Measurements from ENCODE around the gene WRAP73.

The WRAP73 gene

GRCh38 chr1:3609016-3609768 is 40.7 kb downstream of the WRAP73 start:
- no peak for DNase-seq

- no peak for DNase-seq
These were observed 41.7 kb downstream of the WRAP73 start for GRCh38 chr1:3608154-3608553.

DNA sequence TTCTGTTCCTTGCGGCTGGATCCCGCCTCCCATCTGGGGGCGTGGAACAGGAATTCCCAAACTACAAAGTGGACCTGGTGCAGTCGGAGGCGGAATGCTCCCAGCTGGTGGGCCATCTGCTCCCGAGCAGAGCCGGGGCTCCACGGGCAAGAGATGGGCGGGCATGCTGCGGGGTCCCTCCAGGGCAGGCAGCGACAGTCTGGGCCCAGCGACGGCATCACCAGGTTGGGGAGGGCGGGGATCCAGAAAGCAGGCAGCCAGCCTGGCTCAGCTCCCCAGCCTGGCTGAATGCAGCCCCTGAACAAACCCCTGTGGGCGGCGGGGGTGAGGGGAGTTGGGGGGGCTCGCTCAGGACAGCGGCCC is 42.2 kb downstream of the WRAP73 start:
- no peak for DNase-seq

- no peak for DNase-seq
These were observed 42.9 kb downstream of the WRAP73 start for GRCh38 chr1:3606779-3607702.

DNA sequence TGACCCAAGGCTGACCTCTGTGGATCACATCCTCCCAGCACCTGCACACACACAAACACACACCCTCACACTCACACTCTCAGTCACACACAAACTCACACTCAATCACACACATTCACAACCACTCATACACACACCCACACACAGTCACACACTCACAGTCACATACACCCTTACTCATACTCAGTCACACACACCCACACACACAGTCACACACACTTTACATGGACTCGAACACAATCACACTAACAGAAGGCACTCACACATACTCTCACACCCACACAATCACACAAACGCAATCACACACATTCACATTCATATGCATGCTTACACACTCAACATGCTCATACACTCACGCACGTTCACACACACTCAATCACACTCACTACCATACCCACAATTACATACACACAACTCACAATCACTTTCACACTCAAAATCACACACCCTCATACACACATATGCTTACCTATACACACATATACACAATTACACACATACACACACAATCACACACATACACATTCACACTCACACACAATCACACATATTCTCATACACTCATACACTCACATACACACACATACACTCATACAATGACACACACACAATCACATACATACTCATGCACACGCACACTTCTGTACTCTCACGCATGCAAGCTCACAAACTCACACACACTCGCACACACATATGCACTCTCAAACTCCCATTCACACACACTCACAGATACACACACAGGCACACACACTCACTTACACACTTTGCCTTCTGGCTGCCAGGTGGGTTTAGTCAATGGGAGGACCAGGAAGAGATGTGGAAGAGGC is 44.7 kb downstream of the WRAP73 start:
- DNase-seq: no peak

GRCh38 chr1:3604468-3604974 is 45.4 kb downstream of the WRAP73 start:
- DNase-seq: no peak

GRCh38 chr1:3603571-3604467 is 46.1 kb downstream of the WRAP73 start:
- no peak for DNase-seq

DNA sequence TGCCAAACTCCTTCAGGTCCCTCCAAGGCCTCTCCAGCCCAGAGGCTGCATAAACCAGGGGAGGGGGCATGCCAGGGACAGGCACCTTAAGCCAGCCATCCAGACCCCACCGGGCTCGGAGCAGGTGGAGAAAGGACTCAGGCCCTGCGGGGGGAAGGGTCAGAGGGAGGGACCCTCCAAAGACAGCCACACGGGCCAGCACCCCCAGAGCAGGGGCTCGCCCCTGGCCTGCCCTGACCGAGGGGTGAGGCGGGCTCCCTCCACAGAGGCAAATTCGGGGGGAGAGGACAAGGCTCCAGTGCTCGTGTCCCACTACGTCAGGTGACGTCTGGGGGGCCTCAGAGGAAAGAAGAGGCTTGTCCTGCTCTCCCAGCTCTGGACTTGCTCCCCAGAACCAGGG is 46.7 kb downstream of the WRAP73 start:
- DNase-seq: no peak

DNA sequence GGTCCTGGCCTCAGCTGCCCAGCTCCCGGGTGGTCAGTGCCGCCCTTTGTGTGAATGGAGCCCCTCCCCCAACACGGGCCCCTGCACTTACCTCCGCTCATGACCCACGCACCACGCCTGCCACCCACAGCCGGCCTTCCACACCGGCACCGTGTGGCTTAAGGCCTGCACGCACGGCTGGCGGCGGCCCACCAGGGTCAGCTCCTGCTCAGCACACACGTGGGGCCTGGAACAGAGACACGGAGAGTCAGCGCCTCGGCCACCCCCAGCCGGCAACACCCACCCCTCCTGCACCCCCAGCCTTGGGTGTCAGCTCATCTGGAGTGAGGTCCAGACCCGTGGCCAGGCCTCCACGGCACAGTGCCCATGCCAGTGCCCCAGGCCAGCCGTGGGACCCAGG is 47.5 kb downstream of the WRAP73 start:
- DNase-seq: no peak

- DNase-seq: no peak
These were observed 48.2 kb downstream of the WRAP73 start for GRCh38 chr1:3601743-3602142.

DNA sequence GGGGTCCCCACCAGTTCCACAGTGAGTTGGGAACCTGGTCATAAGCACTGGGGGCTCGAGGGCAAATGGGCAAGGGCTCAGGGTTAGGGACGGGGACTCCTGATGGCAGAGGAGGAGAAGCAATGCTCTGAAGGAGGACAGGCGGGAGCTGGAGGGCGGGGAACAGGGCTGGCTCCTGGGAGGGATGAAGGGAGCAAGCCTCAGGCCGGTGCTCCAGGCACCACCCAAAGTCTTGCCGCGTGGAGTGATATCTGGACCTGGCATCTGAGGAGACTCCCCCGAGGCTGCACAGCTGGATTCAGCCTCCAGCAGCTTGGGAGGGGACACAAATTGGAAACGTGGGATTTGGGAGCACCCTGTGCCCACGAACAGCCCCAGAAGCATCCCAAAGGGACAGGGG is 49.5 kb downstream of the WRAP73 start:
- no peak for DNase-seq

GRCh38 chr1:3599816-3600215 is 50.1 kb downstream of the WRAP73 start:
- no peak for DNase-seq

- no peak for DNase-seq
These were observed 50.6 kb downstream of the WRAP73 start for GRCh38 chr1:3599286-3599811.

- no peak for DNase-seq
These were observed 51.2 kb downstream of the WRAP73 start for GRCh38 chr1:3598522-3599285.

DNA sequence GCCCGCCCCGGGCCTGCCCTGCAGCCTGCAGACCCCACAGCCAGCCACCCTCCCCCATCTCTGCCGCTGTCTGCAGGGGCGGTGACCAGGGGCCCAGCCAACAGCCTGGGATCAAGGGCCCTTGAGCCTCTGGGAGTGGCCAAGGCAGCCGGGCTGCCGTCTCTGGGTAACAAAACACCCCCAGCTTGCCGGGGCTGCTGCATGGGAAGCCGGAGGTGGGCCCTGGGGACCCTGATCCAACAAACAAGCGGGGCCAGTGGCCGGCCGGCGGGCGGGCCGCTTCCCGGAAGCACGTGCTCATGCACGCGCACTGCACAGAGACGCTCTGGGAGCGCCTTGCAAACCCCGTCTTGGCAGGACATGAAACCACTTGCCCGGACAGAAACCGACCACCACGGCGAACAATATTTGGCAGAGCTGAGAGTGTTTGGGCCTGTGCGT is 51.8 kb downstream of the WRAP73 start:
- DNase-seq: no peak

- DNase-seq: peak in 1 of 4 experiments; percentile 21
These were observed 52.3 kb downstream of the WRAP73 start for GRCh38 chr1:3597599-3597964.

DNA sequence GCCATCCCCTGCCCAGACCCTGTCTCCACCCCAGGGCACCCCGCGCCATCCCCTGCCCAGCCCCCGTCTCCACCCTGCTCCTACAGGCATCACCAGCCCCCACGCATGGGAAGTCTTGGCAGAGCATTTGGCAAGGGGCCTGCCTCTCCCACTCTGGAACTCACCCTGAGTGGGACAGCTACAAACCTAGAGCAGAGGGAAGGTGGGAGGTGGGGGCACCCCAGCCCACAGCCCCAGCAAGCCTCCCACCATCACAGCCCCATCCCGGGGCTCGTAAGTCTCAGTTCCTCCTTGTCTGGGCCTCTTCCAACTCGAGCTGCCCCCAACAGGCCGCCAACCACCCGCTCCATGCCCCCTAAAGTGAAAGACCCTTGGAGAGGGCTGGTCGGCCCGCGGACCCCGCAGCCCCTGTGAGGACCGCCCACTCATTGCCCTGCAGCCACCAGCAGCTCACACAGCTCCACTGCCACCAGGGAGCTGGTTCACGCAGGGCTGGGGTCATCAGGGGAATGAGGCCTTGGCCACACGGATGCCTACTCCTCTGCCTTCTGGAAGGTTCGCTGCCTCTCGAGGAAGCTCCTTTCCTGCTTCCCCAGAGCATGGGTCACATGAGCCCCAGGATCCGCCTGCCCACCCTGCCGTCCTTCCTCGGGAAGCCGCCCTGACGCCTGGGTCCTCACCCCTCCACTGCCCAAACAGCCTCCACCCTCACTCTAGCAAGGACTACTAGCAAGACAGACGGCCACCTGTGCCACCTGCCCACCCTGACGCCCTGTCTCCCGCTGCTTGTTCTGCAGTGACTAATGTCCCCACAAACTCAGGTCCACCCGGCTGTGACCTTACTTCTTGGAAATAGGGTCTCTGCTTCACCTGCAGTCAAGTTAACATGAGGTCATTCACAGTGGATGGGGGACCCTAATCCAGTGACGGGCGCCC is 53.0 kb downstream of the WRAP73 start:
- DNase-seq: no peak

- no peak for DNase-seq
These were observed 54.0 kb downstream of the WRAP73 start for GRCh38 chr1:3595949-3596348.

GRCh38 chr1:3594706-3595377 is 55.1 kb downstream of the WRAP73 start:
- no peak for DNase-seq
